ENCODE results near the gene PTK7.
"Not testable (repeated sequence)": the region's sequence is repeated elsewhere in the genome, so short reads cannot be mapped to it uniquely, and the experiment has no call there.

The PTK7 gene

DNA sequence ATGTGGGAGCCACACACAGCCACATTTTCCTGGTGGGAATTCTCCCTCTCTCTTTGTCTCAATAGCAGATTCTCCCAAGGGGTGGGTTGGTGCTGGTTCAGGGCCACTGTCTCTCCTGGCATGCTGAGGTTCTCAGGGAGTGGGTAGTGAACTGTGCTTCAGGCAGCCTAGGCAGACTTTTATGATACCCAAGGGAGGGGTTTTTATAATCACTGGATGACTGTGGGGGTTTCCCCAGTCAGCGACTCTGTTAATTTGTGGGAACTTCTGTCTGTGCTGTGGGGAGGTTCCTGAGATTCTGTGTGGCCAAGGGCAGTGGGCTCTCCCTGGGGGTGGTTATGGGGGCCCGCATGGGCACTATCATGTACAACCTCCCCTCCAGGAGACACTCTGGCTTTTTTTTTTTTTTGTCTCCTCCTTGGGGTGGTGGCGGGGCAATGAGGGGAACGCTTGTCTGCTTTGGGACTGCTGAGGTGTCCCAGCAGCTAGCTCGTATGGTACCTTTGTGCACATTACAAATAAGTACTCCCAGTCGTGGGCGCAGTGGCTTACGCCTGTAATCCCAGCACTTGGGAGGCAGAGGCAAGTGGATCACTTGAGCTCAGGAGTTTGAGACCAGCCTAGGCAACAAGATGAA is 10.0 kb downstream of the PTK7 start:
- DNase-seq (ENCODE audit: low spot score), result no peak

DNA sequence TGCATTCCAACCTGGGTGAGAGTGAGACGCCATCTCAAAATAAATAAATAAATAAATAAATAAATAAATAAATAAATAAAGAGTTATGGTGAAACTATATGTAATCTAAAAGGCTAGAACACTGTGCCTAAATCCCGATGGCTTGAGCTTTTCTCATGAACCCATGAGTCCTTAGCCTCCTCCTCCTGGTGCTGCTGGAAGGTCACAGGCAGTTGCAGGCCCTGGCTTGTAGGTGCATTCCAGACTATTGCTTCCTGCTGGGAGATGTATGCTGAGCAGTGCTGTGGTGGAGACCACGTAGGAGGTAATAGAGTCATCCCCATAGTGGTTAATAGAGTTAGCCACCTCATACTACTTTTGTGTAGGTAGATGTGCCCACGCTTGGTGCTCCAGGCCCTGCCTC is 12.5 kb downstream of the PTK7 start:
- DNase-seq (ENCODE audit: low spot score), result no peak

DNA sequence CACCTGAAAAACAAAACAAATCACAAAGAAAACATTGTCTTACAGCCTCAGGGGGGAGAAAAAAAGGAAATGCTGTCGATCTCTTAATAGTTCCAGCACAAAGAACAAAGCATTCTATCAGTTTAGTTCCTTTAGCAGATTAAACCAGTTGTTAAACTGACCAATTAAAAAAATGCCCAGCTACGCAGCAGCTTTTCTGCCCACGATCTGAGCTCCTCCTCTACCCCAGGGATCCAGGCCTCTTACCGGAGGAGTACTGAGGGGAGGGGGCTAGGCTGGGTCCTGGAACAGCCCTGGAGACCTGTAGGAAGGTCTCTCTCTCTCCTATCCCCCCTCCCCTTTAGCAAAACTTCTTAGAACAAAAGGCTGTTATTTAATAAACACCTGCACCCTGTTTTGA is 13.4 kb downstream of the PTK7 start:
- DNase-seq (ENCODE audit: low spot score), result no peak

- DNase-seq (ENCODE audit: low spot score), result no peak
Observed at GRCh38 chr6:43089874-43090558, 13.9 kb downstream of the PTK7 start.

- no peak for DNase-seq (ENCODE audit: low spot score)
Observed at GRCh38 chr6:43090559-43090956, 14.4 kb downstream of the PTK7 start.

DNA sequence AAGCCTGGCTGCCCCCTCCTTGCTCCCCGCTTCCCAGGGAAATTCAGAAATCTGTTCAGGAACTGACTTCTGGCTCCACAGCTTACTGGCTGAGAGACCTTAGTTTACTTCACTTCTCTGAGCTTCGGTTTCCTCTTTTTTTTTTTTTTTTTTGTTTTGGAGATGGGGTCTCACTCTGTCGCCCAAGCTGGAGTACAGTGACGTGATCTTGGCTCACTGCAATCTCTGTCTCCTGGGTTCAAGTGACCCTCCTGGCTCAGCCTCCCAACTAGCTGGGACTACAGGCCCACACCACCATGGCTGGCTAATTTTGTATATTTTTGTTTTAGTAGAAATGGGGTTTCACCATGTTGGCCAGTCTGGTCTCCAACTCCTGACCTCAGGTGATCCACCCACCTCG is 14.9 kb downstream of the PTK7 start:
- no peak for DNase-seq (ENCODE audit: low spot score)

DNA sequence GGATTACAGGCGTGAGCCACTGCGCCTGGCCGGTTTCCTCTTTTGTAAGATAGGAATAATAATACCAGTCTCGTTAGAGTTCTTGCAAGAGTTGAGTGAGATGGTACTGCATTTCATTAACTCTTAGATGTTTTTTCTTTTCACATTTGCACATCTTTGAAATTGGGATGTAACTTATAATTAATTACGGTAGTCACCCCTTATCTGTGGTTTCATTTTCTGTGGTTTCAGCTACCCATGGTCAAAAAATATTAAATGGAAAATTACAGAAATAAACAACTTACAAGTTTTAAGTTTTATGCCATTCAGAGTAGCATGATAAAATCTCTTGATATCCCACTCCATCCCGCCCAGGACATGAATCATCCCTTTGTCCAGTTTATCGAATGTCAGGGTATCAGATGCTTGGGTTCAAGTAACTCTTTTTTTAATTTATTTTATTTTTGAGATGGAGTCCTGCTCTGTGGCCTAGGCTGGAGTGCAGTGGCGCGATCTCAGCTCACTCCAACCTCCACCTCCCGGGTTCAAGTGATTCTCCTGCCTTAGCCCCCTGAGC is 15.4 kb downstream of the PTK7 start:
- DNase-seq (ENCODE audit: low spot score), result no peak

- DNase-seq (ENCODE audit: low spot score), result no peak
Observed at GRCh38 chr6:43092635-43093034, 16.5 kb downstream of the PTK7 start.

DNA sequence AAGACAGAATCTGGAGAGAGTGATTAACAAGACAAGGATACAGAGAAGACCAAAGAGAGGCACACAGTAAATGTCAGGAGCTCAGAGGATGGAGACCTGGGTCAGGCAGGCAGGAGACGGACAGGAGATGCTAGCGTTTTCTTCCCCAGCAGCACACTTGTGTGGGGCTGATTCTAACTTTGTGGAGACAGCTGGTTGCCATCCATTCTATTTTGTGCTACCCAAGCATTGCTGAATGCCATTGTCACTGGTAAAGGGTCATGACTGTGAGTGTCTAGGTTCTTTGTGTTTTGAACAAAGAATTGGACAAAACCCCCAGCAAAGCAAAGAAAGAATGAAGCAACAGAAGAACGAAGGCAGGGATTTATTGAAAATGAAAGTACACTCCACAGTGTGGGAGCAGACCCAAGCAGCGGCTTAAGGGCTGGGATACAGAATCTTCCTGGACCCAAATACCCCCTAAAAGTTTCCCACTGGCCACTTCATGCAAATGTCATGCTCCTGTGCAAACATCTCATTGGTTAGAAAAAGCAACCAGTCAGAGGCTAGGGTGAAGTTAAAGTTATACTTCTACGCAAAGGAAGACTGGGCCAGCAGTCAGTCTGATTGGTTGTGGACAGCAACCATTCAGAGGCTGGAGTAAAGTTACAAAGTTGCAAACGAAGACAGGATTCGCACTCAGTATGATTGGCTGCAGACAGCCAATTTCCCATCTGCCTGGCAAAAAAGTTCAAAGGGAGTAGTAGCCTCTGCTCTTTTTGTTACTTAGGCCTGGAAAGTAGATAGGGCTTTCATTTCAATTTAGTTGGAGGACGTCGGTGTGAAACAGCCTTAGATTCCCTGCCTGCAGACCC is 17.5 kb downstream of the PTK7 start:
- peak; percentile 69 for DNase-seq (ENCODE audit: low spot score)

- no peak for DNase-seq (ENCODE audit: low spot score)
Observed at GRCh38 chr6:43095939-43096338, 19.8 kb downstream of the PTK7 start.

DNA sequence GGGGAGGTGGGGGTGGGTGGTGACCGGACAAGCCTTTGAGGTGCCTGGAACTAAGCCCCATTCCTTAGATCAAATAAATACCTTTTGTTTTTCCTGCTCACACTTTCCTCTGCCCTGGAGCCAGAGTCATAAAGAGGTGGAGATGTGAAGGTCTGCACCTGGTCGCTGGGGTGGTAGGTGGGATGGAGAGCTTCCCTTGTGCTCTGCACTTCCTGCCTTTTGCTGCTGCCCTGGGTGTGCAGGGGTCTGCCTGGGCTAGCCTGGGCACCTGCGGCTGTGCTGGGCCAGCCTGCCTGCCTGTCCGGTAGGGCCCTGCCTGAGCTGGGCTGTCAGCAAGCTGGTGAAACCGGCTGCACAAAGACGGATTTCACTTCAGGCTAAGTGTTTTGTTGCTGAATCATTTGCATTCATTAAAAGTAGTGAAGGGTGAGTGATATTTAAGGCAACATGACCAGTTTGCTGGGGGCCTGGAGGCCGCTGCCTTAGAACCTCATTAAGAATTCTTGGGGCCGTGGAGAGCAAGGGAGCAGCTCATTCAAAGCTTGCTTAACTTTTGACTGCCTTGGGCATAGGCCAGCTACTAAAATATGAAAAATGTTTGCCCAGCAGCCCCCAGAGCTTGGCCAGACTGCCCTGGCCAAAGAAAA is 20.5 kb downstream of the PTK7 start:
- DNase-seq (ENCODE audit: low spot score), result peak; percentile 75

GRCh38 chr6:43097098-43097489 is 21.0 kb downstream of the PTK7 start:
- DNase-seq (ENCODE audit: low spot score), result no peak

GRCh38 chr6:43097502-43097901 is 21.4 kb downstream of the PTK7 start:
- no peak for DNase-seq (ENCODE audit: low spot score)

DNA sequence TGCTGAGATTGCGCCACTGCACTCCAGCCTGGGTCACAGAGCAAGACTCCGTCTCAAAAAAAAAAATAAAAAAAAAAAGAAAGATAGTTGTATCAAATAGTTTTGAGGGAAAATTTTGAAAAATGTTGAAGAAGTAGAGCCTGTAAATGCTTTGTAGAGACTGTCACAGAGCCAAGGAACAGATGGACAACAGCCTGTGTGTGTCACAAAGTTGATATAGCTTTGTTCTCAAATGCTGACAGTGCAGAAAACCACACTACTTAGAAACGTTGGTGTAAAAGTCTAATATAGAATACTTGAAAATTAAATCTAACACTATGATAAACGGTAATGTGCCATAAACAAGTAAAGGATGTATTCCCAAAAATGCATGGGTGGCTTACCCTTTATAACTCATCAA is 25.4 kb downstream of the PTK7 start:
- DNase-seq (ENCODE audit: low spot score), result no peak

- no peak for DNase-seq (ENCODE audit: low spot score)
Observed at GRCh38 chr6:43103253-43103876, 27.3 kb downstream of the PTK7 start.

GRCh38 chr6:43105538-43106222 is 29.6 kb downstream of the PTK7 start:
- DNase-seq (ENCODE audit: low spot score), result no peak

DNA sequence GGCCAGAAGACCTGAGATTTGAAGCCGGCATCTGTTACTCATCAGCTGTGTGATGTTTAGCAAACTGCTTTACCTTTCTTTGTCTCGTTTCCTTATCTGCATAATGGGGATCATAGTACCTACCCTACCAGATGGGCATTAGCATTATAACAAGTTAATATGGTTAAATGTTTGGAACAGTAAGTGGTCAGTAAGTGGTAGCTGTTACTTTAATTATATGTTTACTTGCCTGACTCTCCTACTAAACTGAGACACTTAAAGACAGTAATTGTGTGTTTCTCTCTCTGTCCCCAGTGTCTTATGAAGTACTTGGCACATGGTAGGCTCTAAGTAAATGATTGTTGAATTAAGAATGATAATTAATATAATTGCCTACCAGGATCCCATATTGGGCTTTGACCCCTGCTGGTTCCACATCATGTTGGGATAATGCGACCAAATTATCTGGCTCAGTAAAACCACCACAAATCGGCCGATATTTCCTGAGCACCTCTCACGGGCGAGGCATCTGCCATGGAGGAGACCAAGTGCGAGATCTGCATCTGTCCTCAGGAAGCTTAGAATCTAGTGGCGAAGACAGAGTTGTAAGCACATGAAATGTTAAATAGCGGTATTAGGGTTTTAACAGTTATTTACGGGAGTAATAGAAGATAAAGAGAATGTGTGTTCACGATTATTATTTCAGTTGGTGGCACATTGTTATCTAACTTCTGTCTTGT is 31.4 kb downstream of the PTK7 start:
- no peak for DNase-seq (ENCODE audit: low spot score)

GRCh38 chr6:43113431-43114260 is 37.5 kb downstream of the PTK7 start:
- DNase-seq (ENCODE audit: low spot score), result no peak

DNA sequence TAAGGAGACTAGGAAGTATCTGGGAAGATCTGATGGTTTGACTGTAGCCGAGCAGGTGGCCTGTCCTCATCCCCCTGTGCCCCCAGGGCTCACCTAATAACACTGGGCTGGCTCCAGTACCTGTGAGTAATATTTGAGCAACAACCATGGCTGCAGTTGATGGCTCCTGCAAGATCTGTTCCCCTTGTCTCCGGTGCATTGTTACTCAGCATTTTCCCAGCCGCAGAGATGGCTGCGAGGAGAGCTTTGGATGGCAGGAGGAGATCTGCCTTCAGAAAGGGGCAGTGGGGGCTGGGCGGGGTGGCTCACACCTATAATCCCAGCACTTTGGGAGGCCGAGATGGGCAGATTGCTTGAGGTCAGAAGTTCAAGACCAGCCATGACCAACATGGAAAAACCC is 39.3 kb downstream of the PTK7 start:
- DNase-seq (ENCODE audit: low spot score), result no peak

- not testable (repeated sequence) for DNase-seq (ENCODE audit: low spot score)
Observed at GRCh38 chr6:43117466-43117865, 41.4 kb downstream of the PTK7 start.

Measured in hepatic stellate cell (primary cell).